Endothelial cell of umbilical vein (primary cell): ENCODE results near the gene ARHGEF25. TPM values are rescaled to one million over a fixed set of nuclear protein-coding genes. Genes with fewer than 3 reads are reported as not detected.

Experiments
- BruUV-seq: library from RNA; stranded (reverse); fragments of 400-500 nt; replicated peaks from 2 replicates; lab custom pipeline; 2021; lab: Mats Ljungman, UMichigan
- CTCF ChIA-PET: fragments of 300-600, 350-600 bp; sonication (Branson Sonifier 250); formaldehyde crosslinking; loops from one replicate; lab custom pipeline; 2021; ENCODE audit warnings: antibody characterized with exemption, inconsistent platforms; lab: Charles Lee
- POLR2A ChIA-PET: fragments of 300-600, 350-600 bp; sonication (Branson Sonifier 250); formaldehyde crosslinking; loops from one replicate; lab custom pipeline; 2021; ENCODE audit warnings: antibody characterized with exemption, inconsistent platforms; lab: Charles Lee
- DNase-seq: peaks from one replicate; pipeline ENCODE4 v3.0.0-alpha.2; 2011; ENCODE audit warnings: low read depth, low spot score
- FAIRE-seq: peaks from 2 replicates; lab custom pipeline; 2011; peaks lifted over from hg19 to GRCh38; lab: Jason Lieb, UNC
- H2AFZ ChIP-seq: 2 replicates; pipeline ENCODE4 v1.6.0; 2012; ENCODE audit warnings: low read depth, low read length, control low read depth, inconsistent platforms
- H3K27ac ChIP-seq: 2 replicates; pipeline ENCODE4 v1.5.1; 2011; ENCODE audit warnings: low read depth, mild to moderate bottlenecking, control low read depth, low read length, moderate library complexity; ENCODE audit not compliant: insufficient read depth
- H3K27me3 ChIP-seq, 2 experiments: 2 replicates each; pipeline versions ENCODE4 v1.6.0 to v1.6.1; 2011; ENCODE audit warnings: low read length in 2 of 2, mixed read lengths in 1 of 2; ENCODE audit not compliant: control insufficient read depth in 2 of 2, insufficient read depth in 2 of 2
- H3K36me3 ChIP-seq, 2 experiments: 2 replicates in 1 of 2; 3 replicates in 1 of 2; pipeline ENCODE4 v1.5.1; 2011; ENCODE audit warnings: low read length in 2 of 2, mild to moderate bottlenecking in 1 of 2, moderate library complexity in 1 of 2; ENCODE audit not compliant: control insufficient read depth in 2 of 2, insufficient read depth in 2 of 2; ENCODE audit errors: extremely low read depth in 1 of 2
- H3K4me1 ChIP-seq: 3 replicates; pipeline ENCODE4 v1.5.1; 2011; ENCODE audit warnings: mild to moderate bottlenecking, low read length; ENCODE audit not compliant: control insufficient read depth, insufficient read depth; ENCODE audit errors: extremely low read depth
- H3K4me2 ChIP-seq: 2 replicates; pipeline ENCODE4 v1.6.1; 2011; ENCODE audit warnings: low read length, control low read depth, mixed read lengths; ENCODE audit not compliant: insufficient read depth
- H3K4me3 ChIP-seq, 3 experiments: fragments of 200-600 bp in 1 of 3; sonication (generic), shearing (Covaris generic) in 1 of 3; replicated peaks in 1 of 3; 2 replicates each; pipeline ENCODE4 v1.5.1; 2011 to 2016; ENCODE audit warnings: control low read depth in 3 of 3, low read length in 3 of 3, mild to moderate bottlenecking in 2 of 3, inconsistent platforms in 1 of 3, low read depth in 1 of 3, moderate library complexity in 1 of 3; ENCODE audit not compliant: insufficient read depth in 1 of 3
- H3K79me2 ChIP-seq: 2 replicates; pipeline ENCODE4 v1.6.0; 2012; ENCODE audit warnings: low read length, inconsistent platforms; ENCODE audit not compliant: control insufficient read depth, insufficient read depth
- H3K9ac ChIP-seq: replicated peaks from 2 replicates; pipeline ENCODE3; 2011; ENCODE audit warnings: low read length, control low read depth; ENCODE audit not compliant: insufficient read depth; ENCODE audit errors: extremely low read depth
- H3K9me1 ChIP-seq: replicated peaks from 3 replicates; pipeline ENCODE4 v1.6.0; 2011; ENCODE audit warnings: mild to moderate bottlenecking, low read length; ENCODE audit not compliant: control insufficient read depth, insufficient read depth; ENCODE audit errors: extremely low read depth
- H3K9me3 ChIP-seq: replicated peaks from 2 replicates; pipeline ENCODE4 v1.5.1; 2012; ENCODE audit warnings: low read length, inconsistent platforms; ENCODE audit not compliant: control insufficient read depth, insufficient read depth
- H4K20me1 ChIP-seq: replicated peaks from 2 replicates; pipeline ENCODE3; 2011; ENCODE audit warnings: mild to moderate bottlenecking, low read length; ENCODE audit not compliant: control insufficient read depth, insufficient read depth; ENCODE audit errors: extremely low read depth
- CTCF ChIP-seq, 2 donors: IDR thresholded peaks; 1 replicate in 1 of 2; 2 replicates in 1 of 2; pipeline ENCODE4 v1.5.1; 2011; ENCODE audit warnings: low read length in 2 of 2, mild to moderate bottlenecking in 2 of 2, moderate library complexity in 2 of 2, control low read depth in 1 of 2, inconsistent platforms in 1 of 2, low read depth in 1 of 2; ENCODE audit not compliant: insufficient read depth in 1 of 2; ENCODE audit errors: extremely low read depth in 1 of 2
- EZH2 ChIP-seq: IDR thresholded peaks from 2 replicates; pipeline ENCODE4 v1.6.1; 2012; ENCODE audit warnings: borderline replicate concordance, low read depth, mild to moderate bottlenecking, moderate library complexity, low read length, inconsistent platforms; ENCODE audit not compliant: severe bottlenecking
- FOS ChIP-seq: IDR thresholded peaks from 2 replicates; pipeline ENCODE4 v1.6.1; 2011; ENCODE audit warnings: mild to moderate bottlenecking, low read length, moderate library complexity, borderline replicate concordance; ENCODE audit not compliant: insufficient read depth
- GATA2 ChIP-seq: IDR thresholded peaks from 2 replicates; pipeline ENCODE4 v1.7.0; 2011; ENCODE audit warnings: low read depth, mild to moderate bottlenecking, moderate library complexity, mixed read lengths, low read length; ENCODE audit not compliant: insufficient read length, insufficient read depth
- JUN ChIP-seq: IDR thresholded peaks from 2 replicates; pipeline ENCODE4 v1.6.1; 2011; ENCODE audit warnings: borderline replicate concordance, low read depth; ENCODE audit not compliant: insufficient read length, insufficient read depth
- MYC ChIP-seq: IDR thresholded peaks from one replicate; pipeline ENCODE4 v1.6.1; 2011; ENCODE audit warnings: mild to moderate bottlenecking, low read depth, low read length
- POLR2A ChIP-seq: IDR thresholded peaks from 2 replicates; pipeline ENCODE4 v1.6.1; 2012; ENCODE audit warnings: low read depth, mild to moderate bottlenecking, control low read depth, low read length
- POLR2AphosphoS5 ChIP-seq: IDR thresholded peaks from 2 replicates; pipeline ENCODE4 v1.6.1; 2012; ENCODE audit warnings: low read depth, mild to moderate bottlenecking, control low read depth, low read length, moderate library complexity; ENCODE audit not compliant: insufficient read depth
- dilution Hi-C: fragments of 300-500 bp; cut with MboI; formaldehyde crosslinking; loops from one replicate; pipeline ENCODE4 v1.15.0; 2019; ENCODE audit warnings: low sequenced_read_pairs; ENCODE audit not compliant: extremely low pct_ligation_motif_present
- intact Hi-C: fragments of 100-400 bp; cut with micrococcal nuclease; formaldehyde crosslinking; loops from one replicate; pipeline ENCODE4 v1.10.0; 2022
- polyA plus RNA-seq, 4 experiments: library from polyadenylated mRNA; depleted of rRNA in 3 of 4; stranded (reverse) in 3 of 4; unstranded in 1 of 4; fragments of >200 nt; gene quantifications; 2 replicates each; pipeline versions ENCODE4 v1.2.1 to v1.2.3, GENCODE V29; 2011 to 2012; ENCODE audit warnings: missing spikeins in 1 of 4
- total RNA-seq: library from RNA; stranded (reverse); gene quantifications from 2 replicates; pipeline ENCODE4 v1.2.3, GENCODE V29; 2021
- TF ChIP-seq, protein P1 (sequence below): IDR thresholded peaks from 2 replicates; pipeline ENCODE4 v1.6.1; 2011; ENCODE audit not compliant: insufficient read depth, insufficient read length

ARHGEF25 gene
- total and polyA plus RNA-seq, 2 donors (not counting 3 experiments of a cell fraction or from before 2014, with no cell fraction given): 4.7 to 7.4 TPM

GRCh38 chr12:57609101-57609780 is 2.0 kb upstream of the ARHGEF25 start:
- POLR2A ChIA-PET: no interaction called here
- intact Hi-C loops (no loop called here), dilution Hi-C loops (no loop called here)
- DNase-seq (no peak), FAIRE-seq (no peak)
- Histone ChIP-seq H3K9me1 (no peaks in the 10 kb centered on the region), H3K27me3 (peaks cover 5 to 16% of the 10 kb centered on the region in 2 experiments), H3K9ac (no peak overlapping the region), H3K9me3 (no peaks in the 10 kb centered on the region), H4K20me1 (no peaks in the 10 kb centered on the region), H2AFZ (no peak overlapping the region), H3K4me1 (peaks cover 5% of the 10 kb centered on the region), H3K79me2 (no peaks in the 10 kb centered on the region), H3K4me3 (no peak overlapping the region), H3K36me3 (peaks cover 0 to 1% of the 10 kb centered on the region in 2 experiments), H3K27ac (no peak overlapping the region), H3K4me2 (no peak overlapping the region)
- CTCF ChIA-PET: interaction anchor here (1.0 to 6.8 kb wide), 4 partner anchors 13 to 26 kb away, joined by 3 to 44 read pairs (median 6); partner anchors contain the start of gene B4GALNT1
- no peak for TF ChIP-seq EZH2
- no peak for TF ChIP-seq FOS
- no peak for TF ChIP-seq POLR2AphosphoS5
- TF ChIP-seq, protein P1, sequence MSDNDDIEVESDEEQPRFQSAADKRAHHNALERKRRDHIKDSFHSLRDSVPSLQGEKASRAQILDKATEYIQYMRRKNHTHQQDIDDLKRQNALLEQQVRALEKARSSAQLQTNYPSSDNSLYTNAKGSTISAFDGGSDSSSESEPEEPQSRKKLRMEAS: no peak
- TF ChIP-seq MYC: no peak
- no peak for TF ChIP-seq POLR2A
- no peak for TF ChIP-seq JUN
- TF ChIP-seq GATA2: no peak
- no peak for TF ChIP-seq CTCF (IDR thresholded peaks at IDR 0.05; ENCODE audit: extremely low read depth in 1 of 2, insufficient read depth in 1 of 2, low read depth in 1 of 2, low read length in 2 of 2)
- no TSS peak for BruUV-seq
